ENCODE results near the gene LARP1B.

DNA sequence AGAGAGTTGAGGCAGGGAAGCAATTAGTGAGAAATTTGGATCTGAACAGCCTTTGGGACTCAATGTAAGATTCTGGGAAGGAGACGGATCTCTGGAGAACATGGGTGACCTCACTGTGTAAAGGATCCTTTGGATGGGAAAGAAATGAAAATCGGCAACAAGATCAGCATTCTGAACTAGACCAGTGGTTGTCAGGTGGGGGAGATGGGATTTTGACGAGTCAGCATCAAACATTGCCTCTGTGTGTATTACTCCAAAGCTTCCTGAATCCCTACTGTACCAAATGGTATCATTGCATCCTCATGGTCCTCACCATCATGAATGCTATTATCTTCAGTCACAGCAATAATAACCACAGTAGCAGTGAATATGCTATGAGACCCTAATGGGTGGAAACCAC lies 173.7 kb downstream of the LARP1B start:
- TF ChIP-seq, protein P1, sequence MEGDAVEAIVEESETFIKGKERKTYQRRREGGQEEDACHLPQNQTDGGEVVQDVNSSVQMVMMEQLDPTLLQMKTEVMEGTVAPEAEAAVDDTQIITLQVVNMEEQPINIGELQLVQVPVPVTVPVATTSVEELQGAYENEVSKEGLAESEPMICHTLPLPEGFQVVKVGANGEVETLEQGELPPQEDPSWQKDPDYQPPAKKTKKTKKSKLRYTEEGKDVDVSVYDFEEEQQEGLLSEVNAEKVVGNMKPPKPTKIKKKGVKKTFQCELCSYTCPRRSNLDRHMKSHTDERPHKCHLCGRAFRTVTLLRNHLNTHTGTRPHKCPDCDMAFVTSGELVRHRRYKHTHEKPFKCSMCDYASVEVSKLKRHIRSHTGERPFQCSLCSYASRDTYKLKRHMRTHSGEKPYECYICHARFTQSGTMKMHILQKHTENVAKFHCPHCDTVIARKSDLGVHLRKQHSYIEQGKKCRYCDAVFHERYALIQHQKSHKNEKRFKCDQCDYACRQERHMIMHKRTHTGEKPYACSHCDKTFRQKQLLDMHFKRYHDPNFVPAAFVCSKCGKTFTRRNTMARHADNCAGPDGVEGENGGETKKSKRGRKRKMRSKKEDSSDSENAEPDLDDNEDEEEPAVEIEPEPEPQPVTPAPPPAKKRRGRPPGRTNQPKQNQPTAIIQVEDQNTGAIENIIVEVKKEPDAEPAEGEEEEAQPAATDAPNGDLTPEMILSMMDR (IDR thresholded peaks at IDR 0.05; ENCODE audit: low read depth, low read length) = no peak
- no peak for TF ChIP-seq EZH2phosphoT487 (IDR thresholded peaks at IDR 0.05; ENCODE audit: low read depth)

Measured in OCI-LY3 (cell line).